GM19324 (cell line): ENCODE results near the gene IGLL5.
"Not testable (repeated sequence)": the region's sequence is repeated elsewhere in the genome, so short reads cannot be mapped to it uniquely, and the experiment has no call there.

ENCODE experiments used
- ATAC-seq: cut with Tn5 transposase; IDR thresholded peaks from one replicate; pipeline ENCODE4 v1.9.1; 2021; ENCODE audit warnings: mild to moderate bottlenecking, moderate library complexity; ENCODE audit not compliant: unreplicated experiment, low FRiP score

IGLL5 gene

GRCh38 chr22:22898411-22898950 lies 10.9 kb downstream of the IGLL5 start:
- not testable (repeated sequence) for ATAC-seq

GRCh38 chr22:22899342-22900080 lies 11.9 kb downstream of the IGLL5 start:
- ATAC-seq = not testable (repeated sequence)

- not testable (repeated sequence) for ATAC-seq
Measured at GRCh38 chr22:22900527-22901205, 13.1 kb downstream of the IGLL5 start.

- no peak for ATAC-seq
Measured at GRCh38 chr22:22901578-22902218, 14.1 kb downstream of the IGLL5 start.

- no peak for ATAC-seq
Measured at GRCh38 chr22:22902247-22903001, 14.8 kb downstream of the IGLL5 start.

GRCh38 chr22:22903355-22903777 lies 15.8 kb downstream of the IGLL5 start:
- no peak for ATAC-seq

- not testable (repeated sequence) for ATAC-seq
Measured at GRCh38 chr22:22903781-22904192, 16.2 kb downstream of the IGLL5 start.

- ATAC-seq = not testable (repeated sequence)
Measured at GRCh38 chr22:22904736-22905135, 17.1 kb downstream of the IGLL5 start.

- ATAC-seq = not testable (repeated sequence)
Measured at GRCh38 chr22:22906391-22906790, 18.8 kb downstream of the IGLL5 start.

- ATAC-seq = no peak
Measured at GRCh38 chr22:22906907-22907550, 19.4 kb downstream of the IGLL5 start.

GRCh38 chr22:22907551-22908494 lies 20.2 kb downstream of the IGLL5 start:
- no peak for ATAC-seq

GRCh38 chr22:22908495-22908861 lies 20.9 kb downstream of the IGLL5 start:
- no peak for ATAC-seq

- no peak for ATAC-seq
Measured at GRCh38 chr22:22908941-22909604, 21.5 kb downstream of the IGLL5 start.

GRCh38 chr22:22909605-22910271 lies 22.1 kb downstream of the IGLL5 start:
- no peak for ATAC-seq

GRCh38 chr22:22910272-22911240 lies 22.9 kb downstream of the IGLL5 start:
- no peak for ATAC-seq

GRCh38 chr22:22911327-22912134 lies 23.9 kb downstream of the IGLL5 start:
- no peak for ATAC-seq
